Endothelial cell of hepatic sinusoid (primary cell): ENCODE results near the gene CDH15.

ENCODE experiments used
- in situ Hi-C: cut with HindIII; loops from 2 replicates; pipeline ENCODE4 v1.10.0; 2017; ENCODE audit warnings: low sequenced_read_pairs

CDH15 gene

DNA sequence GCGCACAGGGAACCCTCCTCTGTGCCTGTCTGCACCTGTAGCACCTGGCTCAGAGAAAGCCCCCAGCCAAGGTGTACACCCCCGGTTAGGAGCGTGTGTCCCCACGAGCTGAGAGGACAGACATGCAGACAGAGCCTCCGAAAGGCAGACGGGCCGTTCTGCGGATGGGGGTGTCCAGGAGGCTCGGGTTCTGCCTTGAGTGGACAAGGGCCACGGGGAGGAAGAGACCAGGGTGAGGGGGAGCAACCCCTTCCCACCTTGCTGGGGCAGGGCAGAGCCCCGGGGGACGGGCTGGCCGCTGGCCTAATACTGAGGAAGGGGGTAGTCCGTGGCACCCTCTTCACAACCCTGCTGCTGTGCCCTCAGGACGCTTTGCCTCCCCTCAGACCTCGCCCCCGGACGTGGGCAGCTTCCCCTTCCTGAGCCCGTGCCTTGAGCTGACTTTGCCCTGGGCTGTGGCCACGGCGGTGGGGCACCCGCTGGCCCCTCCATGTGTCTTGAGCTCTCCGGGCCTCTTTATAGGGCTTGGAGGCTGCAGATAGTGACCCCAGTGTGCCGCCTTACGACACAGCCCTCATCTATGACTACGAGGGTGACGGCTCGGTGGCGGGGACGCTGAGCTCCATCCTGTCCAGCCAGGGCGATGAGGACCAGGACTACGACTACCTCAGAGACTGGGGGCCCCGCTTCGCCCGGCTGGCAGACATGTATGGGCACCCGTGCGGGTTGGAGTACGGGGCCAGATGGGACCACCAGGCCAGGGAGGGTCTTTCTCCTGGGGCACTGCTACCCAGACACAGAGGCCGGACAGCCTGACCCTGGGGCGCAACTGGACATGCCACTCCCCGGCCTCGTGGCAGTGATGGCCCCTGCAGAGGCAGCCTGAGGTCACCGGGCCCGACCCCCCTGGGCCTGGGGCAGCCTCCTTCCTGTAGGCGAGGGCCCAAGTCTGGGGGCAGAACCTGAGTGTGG is 23.1 kb downstream of the CDH15 start:
- in situ Hi-C loops: no loop called here

GRCh38 chr16:89195521-89196171 is 24.1 kb downstream of the CDH15 start:
- in situ Hi-C loops: no loop called here

DNA sequence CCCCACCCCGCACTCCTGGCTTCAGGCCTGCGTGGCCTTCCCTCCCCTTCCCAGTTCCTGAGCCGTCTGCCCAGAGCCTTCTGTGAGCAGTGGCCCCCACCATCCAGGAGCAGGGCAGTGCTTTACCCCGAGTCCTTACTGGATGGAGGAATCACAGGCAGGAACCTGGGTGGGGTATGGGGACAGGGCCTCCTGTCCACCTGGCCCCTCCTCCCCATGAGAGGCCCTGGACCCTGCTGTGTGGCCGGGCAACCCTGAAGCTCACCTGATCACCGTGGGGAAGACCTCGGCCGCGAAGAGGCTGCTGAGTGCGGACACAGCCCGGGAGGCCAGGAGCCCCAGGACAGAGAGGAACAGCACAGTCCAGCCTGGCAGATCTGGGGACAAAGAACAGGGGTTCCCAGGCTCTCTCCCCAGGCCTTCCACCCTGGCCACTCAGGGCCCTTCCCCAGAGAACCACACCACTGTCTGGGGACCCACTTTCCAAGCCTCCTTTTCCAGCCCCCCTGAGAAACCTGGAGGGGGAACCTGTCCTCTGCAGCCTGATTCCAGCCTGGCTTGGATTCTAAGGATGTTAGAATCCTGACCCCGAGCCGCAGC is 25.6 kb downstream of the CDH15 start:
- in situ Hi-C loops: no loop called here

DNA sequence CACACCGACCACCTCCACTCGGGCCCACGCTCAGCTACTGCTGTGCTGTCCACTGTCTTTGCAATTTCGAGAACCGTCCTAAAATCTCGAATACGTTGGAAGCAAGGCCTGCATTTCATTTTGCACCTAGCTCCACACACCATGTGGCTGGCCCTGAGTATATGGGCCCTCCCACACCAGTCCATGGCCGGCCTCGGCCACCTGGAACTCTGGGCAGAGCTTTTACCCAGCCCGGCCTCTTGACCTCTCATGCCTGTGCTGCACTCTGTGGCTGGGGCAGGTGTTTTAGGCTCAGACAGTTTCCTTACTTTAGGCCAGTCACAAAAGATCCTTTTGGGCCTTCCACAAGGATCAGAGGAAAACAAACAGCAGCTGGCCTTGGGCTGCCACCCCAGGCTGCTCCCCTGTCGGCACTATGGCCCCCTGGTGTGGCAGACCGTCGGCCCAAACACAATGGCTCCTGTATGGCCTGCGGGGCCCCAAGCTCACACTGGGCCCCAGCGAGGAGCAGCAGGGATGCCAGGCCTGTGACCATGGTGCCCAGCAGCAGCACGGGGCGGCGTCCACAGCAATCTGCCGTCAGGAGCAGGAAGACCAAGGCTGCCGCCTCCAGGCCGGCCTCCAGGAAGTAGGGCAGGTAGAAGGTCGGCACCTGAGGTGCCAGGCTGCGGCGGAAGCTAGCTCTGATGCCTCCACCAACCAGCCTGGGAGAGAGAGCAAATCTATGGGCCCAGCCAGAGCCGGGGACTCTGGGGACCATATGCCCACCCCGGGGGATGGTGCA is 26.3 kb downstream of the CDH15 start:
- in situ Hi-C loops: no loop called here

DNA sequence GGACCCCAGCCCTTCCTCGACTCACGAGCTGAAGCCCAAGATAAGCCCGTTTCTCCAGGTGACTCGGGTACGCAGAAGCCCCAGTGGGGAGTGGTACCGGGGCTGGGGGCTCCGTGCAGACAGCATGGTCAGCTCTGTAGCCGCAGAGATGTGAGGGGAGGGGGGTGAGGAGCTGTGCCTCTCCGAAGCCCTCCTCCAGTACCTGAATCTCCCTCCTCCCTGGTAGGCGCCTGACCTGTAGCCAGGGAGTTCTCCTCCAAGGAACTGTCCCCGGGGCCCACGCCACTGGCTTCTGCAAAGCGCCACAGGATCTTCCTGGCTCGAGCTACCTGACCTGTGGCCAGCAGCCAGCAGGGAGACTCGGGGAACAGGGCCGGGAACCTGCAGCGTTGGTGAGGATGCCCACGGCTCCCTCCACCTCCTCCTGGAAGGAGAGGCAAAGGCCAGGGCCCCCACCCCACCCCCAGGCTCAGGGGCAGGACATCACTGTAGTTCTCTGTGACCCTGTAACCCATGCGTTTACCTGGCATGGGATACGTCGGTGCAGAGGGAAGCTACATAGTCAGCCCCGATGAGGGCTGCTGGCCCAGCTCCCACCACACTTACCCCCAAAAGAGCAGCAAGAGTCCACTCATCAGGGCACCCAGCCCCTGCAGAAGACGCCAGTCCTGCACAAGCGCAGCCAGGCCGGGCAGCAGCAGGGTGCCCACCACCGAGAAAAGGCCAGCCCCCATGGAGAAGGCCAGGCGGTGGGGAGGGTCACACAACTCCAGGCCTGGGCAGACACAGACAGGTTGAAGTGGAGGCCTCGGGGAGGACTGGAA is 27.1 kb downstream of the CDH15 start:
- in situ Hi-C loops: no loop called here

GRCh38 chr16:89199241-89200123 is 27.9 kb downstream of the CDH15 start:
- in situ Hi-C loops: loop anchor here (5.0 kb wide), 2 partner anchors 38 to 82 kb away; no protein-coding TSS in a partner anchor

- in situ Hi-C loops: loop anchor here (5.0 kb wide), 2 partner anchors 37 to 83 kb away; no protein-coding TSS in a partner anchor
These were observed 28.7 kb downstream of the CDH15 start, which contains the start of gene SLC22A31 for GRCh38 chr16:89200124-89200849. Gene SLC22A31 (minus strand): TSS chr16:89200537. CDS start chr16:89200501, 36 bp downstream.

GRCh38 chr16:89200850-89201411 is 29.4 kb downstream of the CDH15 start:
- in situ Hi-C loops: loop anchor here (5.0 kb wide), 2 partner anchors 36 to 84 kb away; no protein-coding TSS in a partner anchor

DNA sequence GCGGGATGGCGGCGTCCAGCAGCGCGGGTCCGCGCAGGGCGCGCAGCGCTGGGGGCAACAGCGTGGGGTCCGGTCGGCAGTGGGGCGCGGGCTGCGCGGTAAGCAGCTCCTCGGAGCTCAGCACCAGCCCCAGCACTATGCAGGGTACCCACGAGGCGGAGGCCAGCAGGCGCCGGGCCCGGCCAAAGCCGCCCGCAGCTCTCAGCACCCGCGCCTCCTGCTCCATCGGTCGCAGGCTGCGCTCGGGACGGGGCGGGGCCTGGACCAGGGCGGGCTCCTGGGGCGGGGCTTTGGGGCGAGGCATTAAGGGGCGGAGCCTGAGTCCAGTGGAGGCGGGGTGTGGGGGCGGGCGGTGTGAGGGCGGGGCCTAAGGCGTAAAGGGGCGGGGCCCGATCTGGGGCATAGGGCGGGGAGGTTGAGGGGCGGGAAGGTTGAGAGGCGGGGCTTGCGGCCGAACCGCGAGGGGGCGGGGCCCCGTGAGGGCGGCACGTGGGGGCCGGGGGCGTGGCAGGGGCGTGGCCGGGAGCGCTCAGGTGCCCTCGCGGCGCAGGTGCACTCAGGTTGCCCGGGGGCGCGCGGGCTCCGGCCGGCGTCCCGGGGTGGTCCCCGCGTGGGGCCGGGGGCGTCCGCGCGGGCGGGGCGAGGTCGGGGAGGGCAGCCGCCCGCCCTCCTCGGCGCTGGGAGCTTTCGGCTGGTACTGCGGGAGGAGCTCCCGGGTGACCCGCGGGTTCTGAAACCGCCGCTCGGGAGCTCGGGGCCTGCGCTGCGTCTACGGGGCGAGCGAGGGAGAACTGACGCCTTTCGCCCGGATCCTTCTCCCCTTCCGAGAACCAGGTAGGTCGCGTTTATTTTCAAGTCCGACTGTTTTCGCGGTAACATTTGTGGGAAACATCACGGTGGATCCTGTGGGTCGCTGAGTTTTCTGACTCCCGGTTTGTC is 30.2 kb downstream of the CDH15 start:
- in situ Hi-C loops: loop anchor here (5.0 kb wide), 2 partner anchors 36 to 84 kb away; no protein-coding TSS in a partner anchor

DNA sequence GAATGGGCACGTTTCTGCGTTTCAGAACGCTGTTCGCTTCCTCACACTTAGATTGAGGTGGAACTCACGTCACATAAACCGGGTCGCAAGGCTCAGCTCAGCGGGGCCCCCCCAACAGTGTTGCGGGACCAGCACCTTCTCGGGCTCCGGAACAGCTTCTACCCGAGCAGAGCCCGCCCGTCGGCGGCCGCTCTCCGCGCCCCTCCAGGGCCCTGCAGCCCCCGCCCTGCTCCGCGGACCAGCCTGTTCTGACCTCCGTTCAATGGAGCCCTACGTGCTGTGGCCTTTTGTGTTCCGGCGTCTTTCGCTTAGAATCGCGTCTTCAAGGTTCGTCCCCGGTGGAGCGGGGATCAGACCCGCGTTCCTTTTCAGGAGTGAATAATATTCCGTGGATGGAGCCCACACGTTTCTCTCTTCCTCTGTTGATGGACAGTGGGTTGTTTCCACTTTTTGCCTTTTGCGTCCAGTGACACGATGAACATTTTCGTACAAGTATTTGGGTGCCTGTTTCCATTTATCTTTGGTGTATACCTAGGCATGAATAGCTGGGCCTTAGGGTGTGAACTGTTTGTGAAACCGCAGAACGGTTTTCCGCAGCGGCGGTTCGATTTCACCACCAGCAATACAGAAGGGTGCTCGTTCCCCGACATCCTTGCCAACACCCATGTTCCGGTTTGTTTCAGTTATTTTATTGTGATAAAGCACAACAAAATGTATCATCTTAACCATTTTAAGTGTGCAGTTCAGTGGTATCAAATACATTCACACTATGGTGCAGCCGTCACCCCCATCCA is 31.1 kb downstream of the CDH15 start:
- in situ Hi-C loops: loop anchor here (5.0 kb wide), 2 partner anchors 35 to 85 kb away; no protein-coding TSS in a partner anchor

- in situ Hi-C loops: no loop called here
These were observed 36.4 kb downstream of the CDH15 start for GRCh38 chr16:89207993-89208392.

DNA sequence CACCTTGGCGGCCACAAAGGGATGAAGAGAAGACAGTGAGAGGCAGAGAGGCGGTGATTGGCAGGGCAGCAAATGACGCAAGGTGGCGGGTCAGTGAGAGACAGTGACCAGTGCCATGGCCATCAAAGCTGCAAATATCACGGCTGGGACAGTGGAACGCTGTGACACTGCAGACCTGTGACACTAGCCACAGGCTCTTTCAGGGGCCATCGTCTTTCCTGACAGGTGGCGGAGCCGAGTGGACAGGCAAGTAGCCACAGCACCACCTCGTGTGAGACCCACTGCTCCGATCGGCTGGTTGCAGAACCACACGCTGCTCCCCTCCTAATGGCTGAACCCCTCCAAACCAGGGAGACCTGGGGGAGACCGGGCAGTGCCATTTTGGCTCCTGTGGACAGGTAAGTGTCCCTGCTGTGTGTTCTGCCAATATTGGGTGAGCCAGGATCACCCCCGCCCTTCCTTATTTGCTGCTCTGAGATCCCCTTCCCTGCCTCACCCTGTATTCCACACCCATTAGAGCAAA is 38.0 kb downstream of the CDH15 start:
- in situ Hi-C loops: loop anchor here (10.0 kb wide), 1 partner anchor 425 kb away; the partner anchor contains the start of gene PIEZO1

GRCh38 chr16:89210165-89210903 is 38.8 kb downstream of the CDH15 start:
- in situ Hi-C loops: loop anchor here (10.0 kb wide), 1 partner anchor 426 kb away; the partner anchor contains the start of gene PIEZO1

- in situ Hi-C loops: loop anchor here (10.0 kb wide), 1 partner anchor 426 kb away; the partner anchor contains the start of gene PIEZO1
These were observed 39.5 kb downstream of the CDH15 start for GRCh38 chr16:89210904-89211515.
